Measurements from ENCODE around the gene TJAP1. TPM values are rescaled to one million over a fixed set of nuclear protein-coding genes. Genes with fewer than 3 reads are reported as not detected.

The TJAP1 gene
- total and polyA plus RNA-seq, 2 of the 8 experiments (the other 6 are each of a cell fraction or from before 2014, with no cell fraction given): 30.7 to 40.4 TPM

- TF ChIP-seq CHD7 (IDR thresholded peaks at IDR 0.05; ENCODE audit: insufficient replicate concordance, low read length) (no peak), YY1 (IDR thresholded peaks at IDR 0.05; ENCODE audit: low read depth, low read length) (no peak)
These were observed 11.4 kb downstream of the TJAP1 start (continued) for GRCh38 chr6:43488667-43489276.

All from H1 (cell line).